K562 (cell line): Measurements from ENCODE around the gene ZNF266.

Experiments used
- EP300 ChIP-seq: IDR thresholded peaks from 2 replicates; pipeline ENCODE4 v1.6.1; 2012; ENCODE audit warnings: low read length, improper control_type of control experiment
- HEY1 ChIP-seq: fragments of 250-450 bp; sonication (Bioruptor Pico); IDR thresholded peaks from 2 replicates; pipeline ENCODE4 v1.5.0; 2020; ENCODE audit warnings: mild to moderate bottlenecking, moderate library complexity, borderline replicate concordance
- PML ChIP-seq: IDR thresholded peaks from 2 replicates; pipeline ENCODE4 v1.6.1; 2012; ENCODE audit warnings: low read length, inconsistent platforms
- RFX5 ChIP-seq: IDR thresholded peaks from 2 replicates; pipeline ENCODE4 v1.6.1; 2011; ENCODE audit warnings: low read depth, mild to moderate bottlenecking, improper control_type of control experiment, low read length
- SETDB1 ChIP-seq: IDR thresholded peaks from one replicate; pipeline ENCODE4 v1.6.1; 2012; ENCODE audit warnings: low read length, control low read depth, inconsistent platforms
- SIRT6 ChIP-seq: IDR thresholded peaks from one replicate; pipeline ENCODE4 v1.6.1; 2012; ENCODE audit warnings: low read depth, mild to moderate bottlenecking, control low read depth, inconsistent platforms, low read length, moderate library complexity

DNA sequence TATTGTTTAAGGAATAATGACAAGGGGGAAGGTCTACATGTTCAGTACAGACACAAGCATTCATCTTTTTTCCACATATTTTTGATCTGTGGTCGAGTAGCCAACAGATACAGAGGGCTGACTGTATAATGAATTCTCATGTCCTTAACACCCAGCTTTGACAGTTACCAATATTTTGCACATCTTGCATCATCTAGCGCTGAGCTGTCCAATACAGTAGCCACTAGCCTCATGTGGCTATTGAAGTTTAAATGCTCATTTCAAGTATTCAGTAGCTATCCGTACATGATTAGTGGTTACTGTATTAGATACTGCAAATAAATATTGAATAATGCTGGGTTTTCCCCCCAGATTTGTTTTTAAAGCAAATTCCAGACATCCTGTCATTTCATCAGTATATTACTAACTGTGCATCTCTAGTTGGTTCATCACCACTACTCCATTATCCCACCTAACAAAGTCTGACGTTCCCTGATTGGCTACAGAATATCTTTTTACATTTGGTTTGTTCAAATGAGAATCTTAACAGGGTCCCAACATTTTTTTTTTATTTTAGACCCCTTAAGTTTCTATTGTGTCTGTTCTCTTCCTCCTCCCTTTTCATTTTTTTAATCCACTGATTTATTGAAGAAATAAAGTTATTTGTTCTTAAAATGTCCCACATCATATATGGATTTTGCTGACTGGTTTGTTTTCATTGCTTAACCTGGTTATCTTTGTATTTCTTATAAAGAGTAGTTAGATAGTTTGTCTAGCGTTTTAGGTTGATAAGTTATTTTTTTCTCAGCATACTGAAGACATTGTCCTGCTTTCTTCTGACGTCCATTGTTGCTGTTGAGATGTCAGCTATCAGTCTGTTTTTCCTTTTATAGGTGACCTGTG, 64.4 kb downstream of the ZNF266 start:
- TF ChIP-seq PML (no peak), SETDB1 (no peak), HEY1 (CRISPR knock-in tag) (no peak), EP300 (peak; percentile 36; the same call in 1 of the 2 replicates), SIRT6 (no peak), RFX5 (no peak)
